NCI-H1694 treated with DMSO at 0.1 percent for 48 hours (cell line): ENCODE measurements around the gene DAZL.

ENCODE experiments used
- DNase-seq: peaks from one replicate; lab custom pipeline; 2025; lab: John Stamatoyannopoulos, UW

The DAZL gene

GRCh38 chr3:16543242-16543864 is 61.9 kb downstream of the DAZL start:
- no peak for DNase-seq

- DNase-seq: no peak
Observed at GRCh38 chr3:16538507-16538906, 66.7 kb downstream of the DAZL start.

GRCh38 chr3:16536996-16537395 is 68.2 kb downstream of the DAZL start:
- DNase-seq: no peak
